DOHH2 (cell line): Measurements from ENCODE around the gene EPC1.

Source experiments
- H3F3A ChIP-seq: fragments of 200-600 bp; sonication (generic), shearing (Covaris generic); 2 replicates; pipeline ENCODE4 v1.6.0; 2016; ENCODE audit warnings: antibody characterized with exemption, mild to moderate bottlenecking; ENCODE audit not compliant: control insufficient read depth, insufficient read depth
- H3K27ac ChIP-seq: fragments of 200-600 bp; sonication (generic); 2 replicates; pipeline ENCODE4 v1.5.1; 2014; ENCODE audit warnings: low read depth, mild to moderate bottlenecking, low read length, moderate library complexity
- H3K27me3 ChIP-seq: fragments of 200-600 bp; sonication (generic); 2 replicates; pipeline ENCODE4 v1.6.1; 2014; ENCODE audit warnings: mild to moderate bottlenecking, low read length, mixed read lengths; ENCODE audit not compliant: control insufficient read depth
- H3K36me3 ChIP-seq: fragments of 200-600 bp; sonication (generic); 2 replicates; pipeline ENCODE4 v1.6.1; 2014; ENCODE audit warnings: mild to moderate bottlenecking, low read length, moderate library complexity, mixed read lengths; ENCODE audit not compliant: control insufficient read depth
- H3K4me1 ChIP-seq: fragments of 200-600 bp; sonication (generic); 2 replicates; pipeline ENCODE4 v1.6.1; 2014; ENCODE audit warnings: mild to moderate bottlenecking, low read length, mixed read lengths; ENCODE audit not compliant: control insufficient read depth
- H3K4me2 ChIP-seq: fragments of 200-600 bp; sonication (generic); 2 replicates; pipeline ENCODE4 v1.6.0; 2014; ENCODE audit warnings: mild to moderate bottlenecking, low read length, moderate library complexity
- H3K4me3 ChIP-seq: fragments of 200-600 bp; sonication (generic); 2 replicates; pipeline ENCODE4 v1.5.1; 2014; ENCODE audit warnings: mild to moderate bottlenecking, low read length, mixed read lengths
- H3K79me2 ChIP-seq: fragments of 200-600 bp; sonication (generic); 2 replicates; pipeline ENCODE4 v1.6.1; 2014; ENCODE audit warnings: mild to moderate bottlenecking, low read length, mixed read lengths; ENCODE audit not compliant: control insufficient read depth
- H3K9me2 ChIP-seq: fragments of 200-600 bp; sonication (generic); replicated peaks from 2 replicates; pipeline ENCODE4 v1.6.1; 2014; ENCODE audit warnings: mild to moderate bottlenecking, low read length, mixed read lengths; ENCODE audit not compliant: control insufficient read depth
- H3K9me3 ChIP-seq: fragments of 200-600 bp; sonication (generic); 2 replicates; pipeline ENCODE4 v1.6.1; 2014; ENCODE audit warnings: antibody characterized with exemption, low read length, mixed read lengths; ENCODE audit not compliant: control insufficient read depth, insufficient read depth
- H4K20me1 ChIP-seq: fragments of 200-600 bp; sonication (generic); 2 replicates; pipeline ENCODE4 v1.6.0; 2014; ENCODE audit warnings: low read depth, mild to moderate bottlenecking, antibody characterized with exemption, low read length, moderate library complexity; ENCODE audit not compliant: control insufficient read depth, insufficient read depth
- EZH2phosphoT487 ChIP-seq: fragments of 200-600 bp; sonication (generic); IDR thresholded peaks from 2 replicates; pipeline ENCODE4 v1.6.1; 2017; ENCODE audit warnings: borderline replicate concordance, mild to moderate bottlenecking, antibody characterized with exemption, low read length, moderate library complexity, mixed read lengths
- TF ChIP-seq, protein P1 (sequence below): fragments of 200-600 bp; sonication (generic); IDR thresholded peaks from one replicate; pipeline ENCODE4 v1.5.1; 2014; ENCODE audit warnings: antibody characterized with exemption, mild to moderate bottlenecking, low read depth, low read length; ENCODE audit not compliant: poor library complexity, severe bottlenecking

The EPC1 gene

DNA sequence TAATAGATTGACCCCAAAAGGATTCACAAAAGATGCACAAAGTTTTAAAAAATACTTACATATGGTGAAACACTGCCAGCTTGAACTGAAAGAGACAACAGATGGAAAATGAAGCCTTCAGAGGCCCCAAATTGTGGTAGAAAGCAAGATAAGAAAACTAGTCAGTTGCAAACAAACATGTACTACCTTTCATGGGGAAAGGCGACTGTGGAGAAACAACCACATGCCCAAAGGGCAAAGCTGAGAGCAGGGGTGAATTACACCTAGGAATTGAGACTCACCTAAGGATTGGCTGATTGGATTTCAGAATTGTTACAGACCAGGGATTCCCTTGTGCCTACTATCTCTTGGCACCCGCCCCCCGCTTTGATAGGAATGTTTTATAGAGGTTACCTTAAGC is 13.1 kb downstream of the EPC1 start:
- no peak overlapping the region for H3K4me2 ChIP-seq
- peaks cover 37% of the 10 kb centered on the region for H3K4me1 ChIP-seq
- H3K9me3 ChIP-seq = no peaks in the 10 kb centered on the region
- no peaks in the 10 kb centered on the region for H3K9me2 ChIP-seq
- H4K20me1 ChIP-seq = peaks cover 17% of the 10 kb centered on the region
- TF ChIP-seq EZH2phosphoT487 = no peak
- TF ChIP-seq, protein P1, sequence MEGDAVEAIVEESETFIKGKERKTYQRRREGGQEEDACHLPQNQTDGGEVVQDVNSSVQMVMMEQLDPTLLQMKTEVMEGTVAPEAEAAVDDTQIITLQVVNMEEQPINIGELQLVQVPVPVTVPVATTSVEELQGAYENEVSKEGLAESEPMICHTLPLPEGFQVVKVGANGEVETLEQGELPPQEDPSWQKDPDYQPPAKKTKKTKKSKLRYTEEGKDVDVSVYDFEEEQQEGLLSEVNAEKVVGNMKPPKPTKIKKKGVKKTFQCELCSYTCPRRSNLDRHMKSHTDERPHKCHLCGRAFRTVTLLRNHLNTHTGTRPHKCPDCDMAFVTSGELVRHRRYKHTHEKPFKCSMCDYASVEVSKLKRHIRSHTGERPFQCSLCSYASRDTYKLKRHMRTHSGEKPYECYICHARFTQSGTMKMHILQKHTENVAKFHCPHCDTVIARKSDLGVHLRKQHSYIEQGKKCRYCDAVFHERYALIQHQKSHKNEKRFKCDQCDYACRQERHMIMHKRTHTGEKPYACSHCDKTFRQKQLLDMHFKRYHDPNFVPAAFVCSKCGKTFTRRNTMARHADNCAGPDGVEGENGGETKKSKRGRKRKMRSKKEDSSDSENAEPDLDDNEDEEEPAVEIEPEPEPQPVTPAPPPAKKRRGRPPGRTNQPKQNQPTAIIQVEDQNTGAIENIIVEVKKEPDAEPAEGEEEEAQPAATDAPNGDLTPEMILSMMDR = no peak
- H3K27me3 ChIP-seq = no peaks in the 10 kb centered on the region
- H3K79me2 ChIP-seq = peaks cover 100% of the 10 kb centered on the region
- H3K4me3 ChIP-seq = no peak overlapping the region
- H3F3A ChIP-seq = no peaks in the 10 kb centered on the region
- H3K36me3 ChIP-seq = peaks cover 41% of the 10 kb centered on the region
- no peak overlapping the region for H3K27ac ChIP-seq

DNA sequence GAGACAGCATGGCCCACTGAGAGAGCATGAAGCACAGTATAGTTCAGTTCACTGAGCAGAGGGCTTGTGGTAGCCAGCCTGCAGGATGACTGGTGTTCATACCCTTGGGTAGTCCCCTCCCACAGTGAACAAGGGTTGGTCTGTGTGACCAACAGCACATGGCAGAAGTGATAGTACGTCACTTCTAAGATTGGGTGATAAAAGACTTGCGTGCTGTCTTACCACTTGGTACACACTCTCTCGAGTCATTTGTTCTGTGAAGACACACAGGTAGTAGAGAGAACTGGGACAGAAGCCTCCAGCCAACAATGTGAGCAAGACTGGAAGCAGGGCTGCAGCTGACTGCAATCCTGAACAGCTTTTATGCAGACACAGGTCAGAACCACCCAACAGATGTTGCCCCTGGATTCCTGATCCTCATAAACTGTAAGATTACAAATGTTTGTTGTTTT is 14.6 kb downstream of the EPC1 start:
- Histone ChIP-seq H3K9me3 (no peaks in the 10 kb centered on the region), H4K20me1 (peaks cover 15% of the 10 kb centered on the region)
- TF ChIP-seq, protein P1 = no peak
- TF ChIP-seq EZH2phosphoT487 = no peak

DNA sequence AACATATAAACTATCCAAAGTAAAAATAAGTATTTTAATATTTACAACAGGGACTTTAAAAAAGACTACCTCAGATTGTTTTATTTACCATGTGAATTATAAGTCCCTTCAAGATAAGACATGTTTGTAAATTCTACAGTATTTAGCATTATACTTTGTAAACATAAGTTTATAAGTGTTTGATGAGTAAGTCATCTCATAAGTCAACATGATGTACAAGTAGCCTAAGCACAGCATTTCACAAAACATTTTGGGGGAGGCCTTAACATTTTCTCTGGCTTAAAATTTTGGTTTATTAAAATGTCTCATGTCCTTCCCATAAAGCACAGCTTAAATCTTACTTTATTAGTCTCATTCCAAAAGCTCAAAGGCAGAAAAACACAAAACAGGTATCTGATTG is 15.4 kb downstream of the EPC1 start:
- Histone ChIP-seq H3K36me3 (peaks cover 43% of the 10 kb centered on the region), H3K4me2 (no peak overlapping the region), H3K4me3 (no peak overlapping the region), H3K9me2 (no peaks in the 10 kb centered on the region), H3K9me3 (no peaks in the 10 kb centered on the region), H3K4me1 (peaks cover 49% of the 10 kb centered on the region), H3K27me3 (no peaks in the 10 kb centered on the region), H3K27ac (no peak overlapping the region), H3F3A (no peaks in the 10 kb centered on the region), H4K20me1 (peaks cover 21% of the 10 kb centered on the region), H3K79me2 (peaks cover 100% of the 10 kb centered on the region)
- no peak for TF ChIP-seq EZH2phosphoT487
- TF ChIP-seq, protein P1 = no peak

More for the DNA sequence above, 14.6 kb downstream of the EPC1 start:
- no peaks in the 10 kb centered on the region for H3K27me3 ChIP-seq
- H3K79me2 ChIP-seq = peaks cover 100% of the 10 kb centered on the region
- no peaks in the 10 kb centered on the region for H3F3A ChIP-seq
- no peak overlapping the region; the same call in 1 of the 2 replicates for H3K4me2 ChIP-seq
- peaks cover 41% of the 10 kb centered on the region for H3K36me3 ChIP-seq
- peaks cover 42% of the 10 kb centered on the region for H3K4me1 ChIP-seq
- no peak overlapping the region for H3K27ac ChIP-seq
- H3K4me3 ChIP-seq = no peak overlapping the region
- no peaks in the 10 kb centered on the region for H3K9me2 ChIP-seq
